ENCODE measurements around the gene PRKD2.

DNA sequence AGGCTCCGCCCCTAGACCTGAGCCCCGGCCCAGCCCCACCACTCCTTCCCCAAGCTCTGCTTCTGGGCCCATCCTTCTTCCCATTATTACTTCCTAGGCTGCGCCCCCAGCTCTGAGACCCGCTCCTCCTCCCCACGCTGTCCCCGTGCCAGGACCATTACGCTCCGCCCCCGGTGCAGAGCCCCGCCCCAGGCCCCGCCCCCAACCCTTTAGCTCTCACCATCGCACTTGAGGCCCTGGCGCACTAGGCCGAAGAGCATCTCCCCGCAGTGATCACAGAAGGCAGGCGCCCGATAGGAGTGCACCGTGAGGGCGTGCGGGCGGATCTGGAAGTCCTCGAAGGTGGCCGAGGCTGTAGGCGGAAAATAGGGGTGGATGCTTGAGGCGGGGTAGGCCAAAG is 6.2 kb downstream of the PRKD2 start:
- TF ChIP-seq POLR2A (IDR thresholded peaks at IDR 0.05) (no peak), POLR2AphosphoS5 (IDR thresholded peaks at IDR 0.05; ENCODE audit: insufficient read depth in 1 of 2, low read depth in 1 of 2) (no peak)
